Psoas muscle (tissue), 8 donors: ENCODE data around the gene FZD10. TPM values are rescaled to one million over a fixed set of nuclear protein-coding genes. Genes with fewer than 3 reads are reported as not detected.

ENCODE experiments used
- ATAC-seq, 4 donors: fragments of 200-7000 bp; cut with Tn5 transposase; one replicate each; pipeline ENCODE4 v1.9.1; 2020; ENCODE audit warnings: moderate library complexity in 3 of 4, mild to moderate bottlenecking in 2 of 4
- DNase-seq, 2 donors: peaks; one replicate each; pipeline ENCODE4 v3.0.0-alpha.2; 2020
- H3K27ac ChIP-seq: fragments of 200-600 bp; one replicate; pipeline ENCODE4 v1.8.0; 2022
- H3K27me3 ChIP-seq, 3 donors: fragments of 200-600 bp in 1 of 3; one replicate each; pipeline versions ENCODE4 v1.6.1 to v1.8.0; 2013 to 2022; ENCODE audit warnings: low read length in 2 of 3, mild to moderate bottlenecking in 2 of 3, moderate library complexity in 1 of 3; ENCODE audit not compliant: insufficient read depth in 3 of 3
- H3K36me3 ChIP-seq, 2 donors: fragments of 200-600 bp in 1 of 2; one replicate each; pipeline versions ENCODE4 v1.6.1 to v1.8.0; 2013 to 2022; ENCODE audit warnings: low read depth in 1 of 2, mild to moderate bottlenecking in 1 of 2, moderate library complexity in 1 of 2; ENCODE audit not compliant: insufficient read depth in 1 of 2
- H3K4me1 ChIP-seq: fragments of 200-600 bp; one replicate; pipeline ENCODE4 v1.8.0; 2022
- H3K4me3 ChIP-seq: fragments of 200-600 bp; one replicate; pipeline ENCODE4 v1.8.0; 2022; ENCODE audit warnings: mild to moderate bottlenecking
- H3K9me3 ChIP-seq: fragments of 200-600 bp; one replicate; pipeline ENCODE4 v1.8.0; 2022
- WGBS, 3 donors: extraction: QIAGEN DNeasy Blood & Tissue Kit; methylation state at CpG; one replicate each; pipeline versions ENCODE4 v1.1.6 to v1.1.7; 2013; 5-methylcytosine and 5-hydroxymethylcytosine counted together
- intact Hi-C, 2 donors: fragments of 100-400 bp; cut with DNase I; formaldehyde crosslinking; loops; one replicate each; pipeline versions ENCODE4 v1.11.0 to v1.14.2; 2022
- polyA plus RNA-seq, 3 donors: library from polyadenylated mRNA; stranded (reverse); fragments of 200-250 nt; gene quantifications; one replicate each; pipeline ENCODE4 v1.2.3, GENCODE V29; 2013
- total RNA-seq, 4 donors: library from RNA; stranded (reverse); fragmentation: NEBNext Ultra II Directional in 2 of 4; extraction: Animal tissue kit (Norgen Biotek cat#: 25700) in 2 of 4; gene quantifications; one replicate each; pipeline versions ENCODE4 v1.2.1 to v1.2.4, GENCODE V29; 2021 to 2023
- TF ChIP-seq, protein P1 (sequence below): fragments of 200-600 bp; IDR thresholded peaks from one replicate; pipeline ENCODE4 v1.8.0; 2022; ENCODE audit warnings: antibody characterized with exemption
- donor health status: healthy with polysubstance abuse.
- donor health status: DM: no; HTN: no; CAD: no; lungs with moderate emphysema.
- donor health status: Bipolar disorder and iron deficiency.
- donor health status: healthy.
- donor health status: DM: yes; HTN: yes; CAD: no.
- donor health status: DM: no; HTN: no; CAD: no.
- donor health status: DM: no; HTN: no; CAD: no.
- donor health status: DM: yes; HTN: yes; CAD: no.

Gene FZD10
- total and polyA plus RNA-seq, 7 donors = 0.17 to 0.68 (median 0.26) TPM

DNA sequence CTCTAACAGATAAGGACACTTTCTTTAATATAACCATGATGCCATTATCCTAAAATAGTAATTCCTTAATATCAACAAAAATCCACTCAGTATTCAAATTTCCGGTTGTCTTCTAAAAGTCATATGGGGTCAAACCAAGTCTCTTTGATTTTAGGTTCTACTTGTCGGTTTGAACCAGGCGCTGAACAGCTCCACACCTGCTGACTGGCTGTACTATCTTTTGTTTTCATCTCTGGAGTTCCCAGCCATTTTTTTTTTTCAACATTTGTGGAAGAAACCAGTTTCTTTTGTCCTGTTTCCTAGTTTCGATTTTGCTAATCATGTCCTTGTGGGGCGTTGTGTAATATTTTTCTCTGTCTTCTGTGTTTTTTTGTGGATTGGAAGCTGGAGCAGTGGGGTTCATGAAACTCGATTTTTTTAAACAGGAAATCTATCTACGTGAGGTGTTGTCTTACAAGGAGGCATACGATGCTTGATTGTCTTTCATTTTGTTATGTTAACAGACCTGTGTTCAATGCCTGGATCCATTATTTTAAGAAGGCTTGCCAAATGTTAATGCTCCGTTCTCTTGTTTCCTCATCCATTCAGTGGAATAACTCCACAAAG, 50.2 kb downstream of the FZD10 start:
- ATAC-seq = no peak

DNA sequence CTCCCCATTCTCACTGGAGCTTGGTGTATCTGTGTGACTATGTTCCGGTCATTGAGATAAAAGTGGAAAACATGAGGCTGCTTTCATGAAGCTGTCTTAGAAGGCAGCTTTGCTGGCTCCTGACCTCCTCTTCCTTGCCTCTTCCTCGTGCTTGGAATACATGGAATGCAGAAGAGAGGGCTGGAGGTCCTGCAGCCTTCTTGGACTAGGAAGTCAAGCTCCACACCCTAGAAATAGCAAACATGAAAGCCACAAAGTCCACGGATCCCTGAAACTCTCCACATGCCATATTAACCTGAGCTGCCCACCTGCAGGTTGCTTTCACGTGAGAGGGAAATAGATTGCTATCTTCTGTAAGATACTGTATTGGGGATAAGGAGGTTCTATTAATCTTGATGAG, 51.0 kb downstream of the FZD10 start:
- Histone ChIP-seq H3K4me3 (no peak overlapping the region), H3K27me3 (peaks cover 0 to 2% (median 0%) of the 10 kb centered on the region in 3 donors), H3K36me3 (no peaks in the 10 kb centered on the region), H3K4me1 (no peaks in the 10 kb centered on the region), H3K9me3 (no peaks in the 10 kb centered on the region), H3K27ac (no peak overlapping the region)
- DNase-seq = no peak
- TF ChIP-seq, protein P1, sequence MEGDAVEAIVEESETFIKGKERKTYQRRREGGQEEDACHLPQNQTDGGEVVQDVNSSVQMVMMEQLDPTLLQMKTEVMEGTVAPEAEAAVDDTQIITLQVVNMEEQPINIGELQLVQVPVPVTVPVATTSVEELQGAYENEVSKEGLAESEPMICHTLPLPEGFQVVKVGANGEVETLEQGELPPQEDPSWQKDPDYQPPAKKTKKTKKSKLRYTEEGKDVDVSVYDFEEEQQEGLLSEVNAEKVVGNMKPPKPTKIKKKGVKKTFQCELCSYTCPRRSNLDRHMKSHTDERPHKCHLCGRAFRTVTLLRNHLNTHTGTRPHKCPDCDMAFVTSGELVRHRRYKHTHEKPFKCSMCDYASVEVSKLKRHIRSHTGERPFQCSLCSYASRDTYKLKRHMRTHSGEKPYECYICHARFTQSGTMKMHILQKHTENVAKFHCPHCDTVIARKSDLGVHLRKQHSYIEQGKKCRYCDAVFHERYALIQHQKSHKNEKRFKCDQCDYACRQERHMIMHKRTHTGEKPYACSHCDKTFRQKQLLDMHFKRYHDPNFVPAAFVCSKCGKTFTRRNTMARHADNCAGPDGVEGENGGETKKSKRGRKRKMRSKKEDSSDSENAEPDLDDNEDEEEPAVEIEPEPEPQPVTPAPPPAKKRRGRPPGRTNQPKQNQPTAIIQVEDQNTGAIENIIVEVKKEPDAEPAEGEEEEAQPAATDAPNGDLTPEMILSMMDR = no peak
- ATAC-seq = no peak
- 80 to 86% (median 81%) methylated on average over 4 of the region's 4 CpGs for WGBS, 3 donors
- intact Hi-C loops = no loop called here

More for the DNA sequence above, 50.2 kb downstream of the FZD10 start:
- Histone ChIP-seq H3K9me3 (no peaks in the 10 kb centered on the region), H3K4me1 (no peaks in the 10 kb centered on the region), H3K36me3 (no peaks in the 10 kb centered on the region), H3K27ac (no peak overlapping the region), H3K4me3 (no peak overlapping the region), H3K27me3 (peaks cover 0 to 2% (median 0%) of the 10 kb centered on the region in 3 donors)
- TF ChIP-seq, protein P1 = no peak
- WGBS, 3 donors = 47 to 51% (median 49%) methylated on average over 9 of the region's 9 CpGs
- DNase-seq = no peak
- intact Hi-C loops = no loop called here

DNA sequence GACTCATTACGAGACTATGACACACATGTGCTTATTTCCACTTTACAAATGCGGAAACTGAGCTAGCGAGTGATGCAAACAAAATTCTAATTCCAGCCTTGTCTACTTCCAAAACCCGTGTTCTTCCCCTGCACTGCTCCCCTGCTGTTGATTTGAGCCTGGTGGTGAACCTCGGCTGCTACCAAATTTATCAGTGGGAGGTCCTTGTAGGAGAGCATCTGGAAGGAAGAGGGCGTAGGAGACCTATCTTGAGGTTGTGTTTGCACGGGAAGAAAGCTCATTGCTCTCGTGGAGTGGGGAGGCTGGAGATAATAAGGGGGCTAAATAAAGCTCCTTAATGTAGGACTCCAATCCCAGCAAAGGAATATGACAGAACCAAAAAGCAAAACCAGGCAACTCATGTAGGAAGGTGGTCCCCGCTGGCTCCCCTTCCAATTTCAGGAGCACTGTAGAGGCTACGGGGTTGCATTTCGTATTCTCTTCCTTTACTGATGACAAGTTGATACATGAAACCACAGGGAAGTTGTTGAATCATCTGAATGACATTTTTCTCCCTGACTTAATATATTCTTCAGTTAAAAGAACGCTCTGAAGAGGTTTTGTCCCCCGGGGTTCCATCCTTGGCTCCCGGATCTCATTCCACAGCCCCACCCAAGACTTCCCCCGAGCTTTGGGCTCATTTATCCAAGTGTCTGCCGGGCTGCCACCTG, 52.6 kb downstream of the FZD10 start:
- DNase-seq = no peak
- Histone ChIP-seq H3K4me3 (no peak overlapping the region), H3K4me1 (no peaks in the 10 kb centered on the region), H3K27me3 (peaks cover 0 to 2% (median 0%) of the 10 kb centered on the region in 3 donors), H3K9me3 (no peaks in the 10 kb centered on the region), H3K27ac (no peak overlapping the region), H3K36me3 (no peaks in the 10 kb centered on the region)
- ATAC-seq = no peak
- intact Hi-C loops = no loop called here
- TF ChIP-seq, protein P1 = no peak
- WGBS, 3 donors = 47 to 50% (median 47%) methylated on average over 16 of the region's 16 CpGs

Other genes starting within 250 kb of the FZD10 start
- not detected for gene PIWIL1, start 175.4 kb downstream of the FZD10 start, total RNA-seq
- gene PIWIL1, start 175.4 kb downstream of the FZD10 start, polyA plus RNA-seq = not detected